HG02623 (cell line): ENCODE measurements around the gene ARHGAP31.
"Not testable (repeated sequence)": the region's sequence is repeated elsewhere in the genome, so short reads cannot be mapped to it uniquely, and the experiment has no call there.

Source experiments
- ATAC-seq: cut with Tn5 transposase; IDR thresholded peaks from one replicate; pipeline ENCODE4 v1.9.1; 2021; ENCODE audit warnings: moderate library complexity; ENCODE audit not compliant: unreplicated experiment

Gene ARHGAP31

GRCh38 chr3:119294696-119295671 is 801 bp downstream of the ARHGAP31 start:
- ATAC-seq, result peak; percentile 21

GRCh38 chr3:119295816-119296726 is 1.9 kb downstream of the ARHGAP31 start:
- no peak for ATAC-seq

GRCh38 chr3:119296727-119297122 is 2.5 kb downstream of the ARHGAP31 start:
- no peak for ATAC-seq

GRCh38 chr3:119297169-119297568 is 3.0 kb downstream of the ARHGAP31 start:
- no peak for ATAC-seq

GRCh38 chr3:119298565-119298941 is 4.4 kb downstream of the ARHGAP31 start:
- no peak for ATAC-seq

- ATAC-seq, result no peak
These were observed 6.8 kb downstream of the ARHGAP31 start for GRCh38 chr3:119300991-119301391.

GRCh38 chr3:119301662-119302061 is 7.5 kb downstream of the ARHGAP31 start:
- no peak for ATAC-seq

- ATAC-seq, result peak; percentile 54
These were observed 8.7 kb downstream of the ARHGAP31 start for GRCh38 chr3:119302697-119303551.

- ATAC-seq, result no peak
These were observed 10.1 kb downstream of the ARHGAP31 start for GRCh38 chr3:119304201-119304713.

- no peak for ATAC-seq
These were observed 11.1 kb downstream of the ARHGAP31 start for GRCh38 chr3:119305286-119305685.

- ATAC-seq, result not testable (repeated sequence)
These were observed 12.2 kb downstream of the ARHGAP31 start for GRCh38 chr3:119306378-119306777.

- ATAC-seq, result no peak
These were observed 14.2 kb downstream of the ARHGAP31 start for GRCh38 chr3:119308355-119308754.

GRCh38 chr3:119309591-119309990 is 15.4 kb downstream of the ARHGAP31 start:
- ATAC-seq, result no peak

GRCh38 chr3:119310071-119310470 is 15.9 kb downstream of the ARHGAP31 start:
- ATAC-seq, result no peak

- no peak for ATAC-seq
These were observed 17.1 kb downstream of the ARHGAP31 start for GRCh38 chr3:119311081-119311925.

- no peak for ATAC-seq
These were observed 19.3 kb downstream of the ARHGAP31 start for GRCh38 chr3:119313461-119313860.

- no peak for ATAC-seq
These were observed 20.6 kb downstream of the ARHGAP31 start for GRCh38 chr3:119314821-119315220.

- no peak for ATAC-seq
These were observed 21.6 kb downstream of the ARHGAP31 start for GRCh38 chr3:119315600-119316312.

GRCh38 chr3:119316313-119316670 is 22.1 kb downstream of the ARHGAP31 start:
- no peak for ATAC-seq
